ENCODE results near the gene SHC2. TPM values are rescaled to one million over a fixed set of nuclear protein-coding genes. Genes with fewer than 3 reads are reported as not detected.
"Not testable (repeated sequence)": the region's sequence is repeated elsewhere in the genome, so short reads cannot be mapped to it uniquely, and the experiment has no call there.

The SHC2 gene
- total RNA-seq, 1 experiment from 2014 or later, result 6.7 TPM

DNA sequence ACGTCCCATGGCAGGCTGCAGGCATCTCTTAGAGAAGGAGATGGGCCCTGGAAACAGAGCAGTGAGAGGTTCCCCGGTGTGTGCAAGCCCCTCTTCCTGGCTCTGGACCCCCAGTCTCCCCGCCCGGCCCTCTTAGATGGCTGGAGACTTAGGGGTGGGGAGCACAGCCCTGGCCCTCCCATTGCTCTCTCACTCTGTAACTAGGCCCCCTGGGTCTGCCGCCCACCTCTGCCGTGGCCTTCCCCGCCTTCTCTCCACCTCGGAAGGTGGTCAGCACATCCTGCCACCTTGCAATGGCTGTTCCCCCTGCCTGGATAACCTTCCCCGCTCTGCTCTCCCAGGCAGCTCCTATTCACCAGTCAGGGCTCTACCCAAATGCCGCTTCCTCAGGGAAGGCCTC lies 30.1 kb downstream of the SHC2 start:
- H3K36me3 ChIP-seq (ENCODE audit: control insufficient read depth, insufficient read depth, low read length), result no peaks in the 10 kb centered on the region
- POLR2A ChIA-PET, result no interaction called here
- intact Hi-C loops (cut with micrococcal nuclease; ENCODE audit: unreplicated experiment), result no loop called here
- H3K9me3 ChIP-seq (ENCODE audit: control insufficient read depth, insufficient read depth, low read depth, low read length), result no peaks in the 10 kb centered on the region
- H3K27me3 ChIP-seq (ENCODE audit: control insufficient read depth, insufficient read depth, low read length), result no peaks in the 10 kb centered on the region
- TF ChIP-seq, protein P1, sequence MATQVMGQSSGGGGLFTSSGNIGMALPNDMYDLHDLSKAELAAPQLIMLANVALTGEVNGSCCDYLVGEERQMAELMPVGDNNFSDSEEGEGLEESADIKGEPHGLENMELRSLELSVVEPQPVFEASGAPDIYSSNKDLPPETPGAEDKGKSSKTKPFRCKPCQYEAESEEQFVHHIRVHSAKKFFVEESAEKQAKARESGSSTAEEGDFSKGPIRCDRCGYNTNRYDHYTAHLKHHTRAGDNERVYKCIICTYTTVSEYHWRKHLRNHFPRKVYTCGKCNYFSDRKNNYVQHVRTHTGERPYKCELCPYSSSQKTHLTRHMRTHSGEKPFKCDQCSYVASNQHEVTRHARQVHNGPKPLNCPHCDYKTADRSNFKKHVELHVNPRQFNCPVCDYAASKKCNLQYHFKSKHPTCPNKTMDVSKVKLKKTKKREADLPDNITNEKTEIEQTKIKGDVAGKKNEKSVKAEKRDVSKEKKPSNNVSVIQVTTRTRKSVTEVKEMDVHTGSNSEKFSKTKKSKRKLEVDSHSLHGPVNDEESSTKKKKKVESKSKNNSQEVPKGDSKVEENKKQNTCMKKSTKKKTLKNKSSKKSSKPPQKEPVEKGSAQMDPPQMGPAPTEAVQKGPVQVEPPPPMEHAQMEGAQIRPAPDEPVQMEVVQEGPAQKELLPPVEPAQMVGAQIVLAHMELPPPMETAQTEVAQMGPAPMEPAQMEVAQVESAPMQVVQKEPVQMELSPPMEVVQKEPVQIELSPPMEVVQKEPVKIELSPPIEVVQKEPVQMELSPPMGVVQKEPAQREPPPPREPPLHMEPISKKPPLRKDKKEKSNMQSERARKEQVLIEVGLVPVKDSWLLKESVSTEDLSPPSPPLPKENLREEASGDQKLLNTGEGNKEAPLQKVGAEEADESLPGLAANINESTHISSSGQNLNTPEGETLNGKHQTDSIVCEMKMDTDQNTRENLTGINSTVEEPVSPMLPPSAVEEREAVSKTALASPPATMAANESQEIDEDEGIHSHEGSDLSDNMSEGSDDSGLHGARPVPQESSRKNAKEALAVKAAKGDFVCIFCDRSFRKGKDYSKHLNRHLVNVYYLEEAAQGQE (IDR thresholded peaks at IDR 0.05; ENCODE audit: insufficient read depth in 1 of 2, low read depth in 2 of 2, low read length in 1 of 2), result no peak
- TF ChIP-seq TCF7L2 (IDR thresholded peaks at IDR 0.05; ENCODE audit: low read depth, low read length), result no peak
- TF ChIP-seq POLR2AphosphoS5 (IDR thresholded peaks at IDR 0.05; ENCODE audit: low read depth, low read length), result no peak
- no peak for TF ChIP-seq SIN3A (IDR thresholded peaks at IDR 0.05; ENCODE audit: borderline replicate concordance, insufficient read depth, low read depth, low read length)
- TF ChIP-seq, protein P2, sequence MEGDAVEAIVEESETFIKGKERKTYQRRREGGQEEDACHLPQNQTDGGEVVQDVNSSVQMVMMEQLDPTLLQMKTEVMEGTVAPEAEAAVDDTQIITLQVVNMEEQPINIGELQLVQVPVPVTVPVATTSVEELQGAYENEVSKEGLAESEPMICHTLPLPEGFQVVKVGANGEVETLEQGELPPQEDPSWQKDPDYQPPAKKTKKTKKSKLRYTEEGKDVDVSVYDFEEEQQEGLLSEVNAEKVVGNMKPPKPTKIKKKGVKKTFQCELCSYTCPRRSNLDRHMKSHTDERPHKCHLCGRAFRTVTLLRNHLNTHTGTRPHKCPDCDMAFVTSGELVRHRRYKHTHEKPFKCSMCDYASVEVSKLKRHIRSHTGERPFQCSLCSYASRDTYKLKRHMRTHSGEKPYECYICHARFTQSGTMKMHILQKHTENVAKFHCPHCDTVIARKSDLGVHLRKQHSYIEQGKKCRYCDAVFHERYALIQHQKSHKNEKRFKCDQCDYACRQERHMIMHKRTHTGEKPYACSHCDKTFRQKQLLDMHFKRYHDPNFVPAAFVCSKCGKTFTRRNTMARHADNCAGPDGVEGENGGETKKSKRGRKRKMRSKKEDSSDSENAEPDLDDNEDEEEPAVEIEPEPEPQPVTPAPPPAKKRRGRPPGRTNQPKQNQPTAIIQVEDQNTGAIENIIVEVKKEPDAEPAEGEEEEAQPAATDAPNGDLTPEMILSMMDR (IDR thresholded peaks at IDR 0.05), result no peak
- CTCF ChIA-PET, result no interaction called here
- in situ Hi-C loops (cut with HindIII; ENCODE audit: low pct_unique_long_range_greater_than_20kb, low sequenced_read_pairs), result no loop called here
- no peak overlapping the region for H3K27ac ChIP-seq (ENCODE audit: low read length)
- ATAC-seq, result no peak
- no peak overlapping the region for H3K4me3 ChIP-seq (ENCODE audit: low read depth in 2 of 2, low read length in 2 of 2)
- H3K4me1 ChIP-seq (ENCODE audit: control insufficient read depth, insufficient read depth, low read length), result no peaks in the 10 kb centered on the region
- no TSS peak for BruUV-seq (replicated peaks)
- DNase-seq (ENCODE audit: low read depth, low spot score), result no peak

DNA sequence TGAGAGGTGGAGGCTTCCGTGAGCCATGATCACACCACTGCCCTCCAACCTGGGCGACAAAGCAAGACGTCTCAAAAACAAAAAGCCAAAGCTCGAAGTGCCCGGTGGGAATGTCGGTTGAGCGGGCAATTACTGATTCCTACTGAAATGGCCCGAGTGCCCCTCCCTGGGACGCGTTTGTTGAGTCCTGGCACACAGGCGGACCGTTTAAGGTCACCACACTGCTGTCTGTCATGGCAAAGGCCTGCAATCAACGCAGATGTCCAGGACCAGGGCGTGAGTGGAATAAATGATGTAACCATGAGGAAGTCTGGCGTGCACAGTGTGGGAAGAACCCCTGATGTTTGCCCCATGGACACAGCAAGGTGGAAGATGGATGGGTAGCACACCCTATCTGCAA lies 32.7 kb downstream of the SHC2 start:
- Histone ChIP-seq H3K27me3 (ENCODE audit: control insufficient read depth, insufficient read depth, low read length) (no peaks in the 10 kb centered on the region), H3K9me3 (ENCODE audit: control insufficient read depth, insufficient read depth, low read depth, low read length) (no peaks in the 10 kb centered on the region), H3K4me1 (ENCODE audit: control insufficient read depth, insufficient read depth, low read length) (no peaks in the 10 kb centered on the region), H3K27ac (ENCODE audit: low read length) (no peak overlapping the region), H3K36me3 (ENCODE audit: control insufficient read depth, insufficient read depth, low read length) (no peaks in the 10 kb centered on the region), H3K4me3 (ENCODE audit: low read depth in 2 of 2, low read length in 2 of 2) (no peak overlapping the region)
- in situ Hi-C loops (cut with HindIII; ENCODE audit: low pct_unique_long_range_greater_than_20kb, low sequenced_read_pairs) (no loop called here), intact Hi-C loops (cut with micrococcal nuclease; ENCODE audit: unreplicated experiment) (no loop called here)
- no peak for TF ChIP-seq TCF7L2 (IDR thresholded peaks at IDR 0.05; ENCODE audit: low read depth, low read length)
- TF ChIP-seq SIN3A (IDR thresholded peaks at IDR 0.05; ENCODE audit: borderline replicate concordance, insufficient read depth, low read depth, low read length), result no peak
- TF ChIP-seq, protein P1 (IDR thresholded peaks at IDR 0.05; ENCODE audit: insufficient read depth in 1 of 2, low read depth in 2 of 2, low read length in 1 of 2), result no peak
- no peak for TF ChIP-seq POLR2AphosphoS5 (IDR thresholded peaks at IDR 0.05; ENCODE audit: low read depth, low read length)
- TF ChIP-seq, protein P2 (IDR thresholded peaks at IDR 0.05), result no peak
- ChIA-PET CTCF (no interaction called here), POLR2A (no interaction called here)
- BruUV-seq (replicated peaks), result no TSS peak
- DNase-seq (ENCODE audit: low read depth, low spot score) (no peak), ATAC-seq (no peak)

- H3K27ac ChIP-seq (ENCODE audit: low read length); H3K4me1 ChIP-seq (ENCODE audit: control insufficient read depth, insufficient read depth, low read length); H3K9me3 ChIP-seq (ENCODE audit: control insufficient read depth, insufficient read depth, low read depth, low read length); H3K36me3 ChIP-seq (ENCODE audit: control insufficient read depth, insufficient read depth, low read length); CTCF ChIA-PET; in situ Hi-C loops (cut with HindIII; ENCODE audit: low pct_unique_long_range_greater_than_20kb, low sequenced_read_pairs); H3K27me3 ChIP-seq (ENCODE audit: control insufficient read depth, insufficient read depth, low read length); intact Hi-C loops (cut with micrococcal nuclease; ENCODE audit: unreplicated experiment); POLR2A ChIA-PET; DNase-seq (ENCODE audit: low read depth, low spot score); H3K4me3 ChIP-seq (ENCODE audit: low read depth in 2 of 2, low read length in 2 of 2); BruUV-seq (replicated peaks); ATAC-seq: not testable (repeated sequence)
Observed at GRCh38 chr19:427675-428074, 33.2 kb downstream of the SHC2 start.
